Measurements from ENCODE around the gene ARRDC4. TPM values are rescaled to one million over a fixed set of nuclear protein-coding genes. Genes with fewer than 3 reads are reported as not detected.

Gene ARRDC4
- polyA plus RNA-seq, 1 experiment = 39.6 TPM

DNA sequence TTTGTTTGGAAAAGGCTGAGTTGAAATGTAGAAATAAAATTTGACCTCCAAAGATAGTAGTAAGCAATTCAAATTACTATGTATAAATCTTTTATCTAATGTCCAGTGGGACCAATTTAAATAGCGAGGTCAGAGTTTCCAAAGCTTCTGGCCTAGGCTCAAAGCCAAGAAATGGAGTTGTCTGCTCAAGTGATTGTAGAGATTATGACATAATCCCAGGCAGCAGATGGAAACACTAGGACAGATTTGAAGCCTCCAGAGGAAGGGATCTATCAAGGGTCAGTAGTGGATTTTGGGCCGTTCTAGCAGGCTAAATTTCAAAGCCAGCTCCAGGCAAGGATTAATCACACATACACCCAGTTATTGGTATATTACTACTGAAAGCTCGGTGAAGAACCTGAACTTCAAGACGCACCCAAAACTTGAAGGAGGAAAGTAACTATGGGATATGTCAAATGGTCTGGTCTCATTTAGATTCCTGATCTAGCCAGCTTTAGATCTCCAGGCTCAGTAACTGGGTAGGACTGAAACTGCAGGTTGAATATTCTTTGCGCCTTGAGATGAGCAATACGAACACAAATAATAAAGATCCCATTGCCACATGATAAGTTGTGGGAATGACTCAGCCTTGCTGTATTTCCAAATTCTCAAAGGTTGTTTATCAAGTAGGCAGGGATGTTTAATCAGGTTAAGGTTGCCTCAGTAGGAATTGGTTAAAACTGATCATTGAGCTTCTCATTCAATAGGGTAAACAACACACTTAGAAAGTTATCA lies 30.9 kb upstream of the ARRDC4 start:
- Histone ChIP-seq H3K4me3 (ENCODE audit: low read depth, low read length) (no peak overlapping the region), H3K27me3 (ENCODE audit: control insufficient read depth, insufficient read depth, low read length) (peaks cover 3% of the 10 kb centered on the region; the same call in 1 of the 2 replicates), H3K36me3 (ENCODE audit: control insufficient read depth, insufficient read depth, low read length) (no peaks in the 10 kb centered on the region)
- ChIA-PET POLR2A (no interaction called here), CTCF (interaction anchor here (1.4 kb wide), 1 partner anchor 9 kb away, joined by 3 read pairs; no protein-coding TSS in a partner anchor)
- no peak for DNase-seq (ENCODE audit: low read depth)
- no peak for TF ChIP-seq CTCF (IDR thresholded peaks at IDR 0.05; ENCODE audit: insufficient read depth, low read depth, low read length)

GRCh38 chr15:97930230-97930629 lies 30.3 kb upstream of the ARRDC4 start:
- no peak for DNase-seq (ENCODE audit: low read depth)
- H3K4me3 ChIP-seq (ENCODE audit: low read depth, low read length) = no peak overlapping the region
- no peak for TF ChIP-seq CTCF (IDR thresholded peaks at IDR 0.05; ENCODE audit: insufficient read depth, low read depth, low read length)
- H3K36me3 ChIP-seq (ENCODE audit: control insufficient read depth, insufficient read depth, low read length) = no peaks in the 10 kb centered on the region
- POLR2A ChIA-PET = no interaction called here
- CTCF ChIA-PET = no interaction called here
- peaks cover 3% of the 10 kb centered on the region; the same call in 1 of the 2 replicates for H3K27me3 ChIP-seq (ENCODE audit: control insufficient read depth, insufficient read depth, low read length)

- POLR2A ChIA-PET = no interaction called here
- Histone ChIP-seq H3K27me3 (ENCODE audit: control insufficient read depth, insufficient read depth, low read length) (peaks cover 3% of the 10 kb centered on the region; the same call in 1 of the 2 replicates), H3K4me3 (ENCODE audit: low read depth, low read length) (no peak overlapping the region), H3K36me3 (ENCODE audit: control insufficient read depth, insufficient read depth, low read length) (no peaks in the 10 kb centered on the region)
- no peak for DNase-seq (ENCODE audit: low read depth)
- TF ChIP-seq CTCF (IDR thresholded peaks at IDR 0.05; ENCODE audit: insufficient read depth, low read depth, low read length) = no peak
- CTCF ChIA-PET = no interaction called here
Measured at GRCh38 chr15:97931314-97931713, 29.2 kb upstream of the ARRDC4 start.

GRCh38 chr15:97933589-97933988 lies 26.9 kb upstream of the ARRDC4 start:
- POLR2A ChIA-PET = no interaction called here

DNA sequence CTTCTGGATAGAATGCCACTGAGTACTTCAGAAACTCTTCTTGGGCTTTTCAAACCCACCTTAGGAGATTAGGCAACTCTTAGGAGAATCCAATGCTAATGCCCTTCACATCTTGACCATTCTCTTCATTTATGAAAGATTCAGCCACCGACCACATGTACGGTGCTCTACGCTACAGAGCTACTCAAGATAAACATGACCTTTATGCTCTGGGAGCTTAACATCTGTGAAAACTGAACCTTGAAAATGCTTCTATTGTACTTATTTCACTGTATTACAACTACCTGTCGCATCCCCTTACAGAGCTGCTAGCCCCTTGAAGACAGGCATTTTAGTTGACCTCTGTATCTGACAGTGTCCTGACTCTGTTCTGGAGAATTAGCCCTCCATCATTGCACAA lies 19.5 kb upstream of the ARRDC4 start:
- ChIA-PET POLR2A (no interaction called here), CTCF (no interaction called here)
- Histone ChIP-seq H3K36me3 (ENCODE audit: control insufficient read depth, insufficient read depth, low read length) (no peaks in the 10 kb centered on the region), H3K4me3 (ENCODE audit: low read depth, low read length) (no peak overlapping the region), H3K27me3 (ENCODE audit: control insufficient read depth, insufficient read depth, low read length) (no peaks in the 10 kb centered on the region)
- no peak for TF ChIP-seq CTCF (IDR thresholded peaks at IDR 0.05; ENCODE audit: insufficient read depth, low read depth, low read length)
- no peak for DNase-seq (ENCODE audit: low read depth)

More at GRCh38 chr15:97933589-97933988, 26.9 kb upstream of the ARRDC4 start:
- CTCF ChIA-PET = interaction anchor here (0.7 kb wide), 1 partner anchor 30 kb away, joined by 3 read pairs; no protein-coding TSS in a partner anchor
- DNase-seq (ENCODE audit: low read depth) = no peak
- Histone ChIP-seq H3K27me3 (ENCODE audit: control insufficient read depth, insufficient read depth, low read length) (peaks cover 3% of the 10 kb centered on the region; the same call in 1 of the 2 replicates), H3K36me3 (ENCODE audit: control insufficient read depth, insufficient read depth, low read length) (no peaks in the 10 kb centered on the region), H3K4me3 (ENCODE audit: low read depth, low read length) (no peak overlapping the region)
- no peak for TF ChIP-seq CTCF (IDR thresholded peaks at IDR 0.05; ENCODE audit: insufficient read depth, low read depth, low read length)
